A549 (cell line): ENCODE data around the gene ABHD17A. TPM values are rescaled to one million over a fixed set of nuclear protein-coding genes. Genes with fewer than 3 reads are reported as not detected.

Source experiments
- ATAC-seq, 2 experiments: fragments of 200-7000 bp in 1 of 2; fragments of >200 bp in 1 of 2; cut with Nextera tagmentation in 1 of 2; cut with Tn5 transposase in 1 of 2; 3 replicates each; pipeline versions ENCODE4 v1.8.0 to v1.9.1; 2018 to 2020; ENCODE audit warnings: mild to moderate bottlenecking in 1 of 2, moderate library complexity in 1 of 2
- CTCF ChIA-PET: fragments of 300-600 bp; sonication (Branson Sonifier 250); formaldehyde crosslinking; extraction: SDS; loops from one replicate; lab custom pipeline; 2021; ENCODE audit warnings: antibody characterized with exemption, inconsistent platforms; lab: Yijun Ruan, JAX
- POLR2A ChIA-PET: fragments of 350-600 bp; formaldehyde crosslinking; extraction: SDS; loops from one replicate; lab custom pipeline; 2021; ENCODE audit warnings: antibody characterized with exemption, inconsistent platforms; lab: Yijun Ruan, JAX
- DNase-seq, 2 experiments: peaks; one replicate each; pipeline versions ENCODE4 v3.0.0 to v3.0.0-alpha.2; 2011 to 2016; ENCODE audit warnings: low read depth in 1 of 2, low spot score in 1 of 2
- FAIRE-seq: peaks from 2 replicates; lab custom pipeline; 2011; peaks lifted over from hg19 to GRCh38; lab: Jason Lieb, UNC
- H3K27ac ChIP-seq, 2 experiments: fragments of >200 bp; sonication (Bioruptor Twin); formaldehyde crosslinking; 3 replicates each; pipeline ENCODE4 v1.5.1; 2016 to 2017
- H3K4me1 ChIP-seq: fragments of >200 bp; sonication (Bioruptor Twin); formaldehyde crosslinking; 3 replicates; pipeline ENCODE4 v1.6.1; 2016
- H3K4me2 ChIP-seq: fragments of >200 bp; sonication (Bioruptor Twin); formaldehyde crosslinking; 3 replicates; pipeline ENCODE4 v1.6.1; 2016
- H3K4me3 ChIP-seq: fragments of >200 bp; sonication (Bioruptor Twin); formaldehyde crosslinking; 3 replicates; pipeline ENCODE4 v1.5.1; 2016
- H3K9me3 ChIP-seq: fragments of >200 bp; sonication (Bioruptor Twin); formaldehyde crosslinking; 3 replicates; pipeline ENCODE4 v1.6.1; 2016
- E2F6 ChIP-seq: IDR thresholded peaks from 2 replicates; pipeline ENCODE4 v1.6.1; 2012; ENCODE audit warnings: low read depth, borderline replicate concordance
- EHF ChIP-seq: fragments of 250-450 bp; sonication (Bioruptor Pico); IDR thresholded peaks from 2 replicates; pipeline ENCODE4 v1.5.0; 2020; ENCODE audit warnings: mild to moderate bottlenecking
- ESRRA ChIP-seq: fragments of 150-350 bp; IDR thresholded peaks from 2 replicates; pipeline ENCODE4 v1.6.1; 2014; ENCODE audit warnings: mild to moderate bottlenecking, low read length, borderline replicate concordance
- GATA3 ChIP-seq: IDR thresholded peaks from 2 replicates; pipeline ENCODE4 v1.6.1; 2012; ENCODE audit warnings: borderline replicate concordance
- HEYL ChIP-seq: fragments of 250-450 bp; sonication (Bioruptor Pico); IDR thresholded peaks from 2 replicates; pipeline ENCODE4 v1.8.0; 2021; ENCODE audit warnings: mild to moderate bottlenecking, moderate library complexity
- HMGXB4 ChIP-seq: fragments of 250-450 bp; sonication (Bioruptor Pico); IDR thresholded peaks from 2 replicates; pipeline ENCODE4 v1.5.0; 2021; ENCODE audit warnings: mild to moderate bottlenecking, moderate library complexity, borderline replicate concordance
- HOXA7 ChIP-seq: fragments of 250-450 bp; sonication (Bioruptor Pico); IDR thresholded peaks from 2 replicates; pipeline ENCODE4 v1.5.0; 2020; ENCODE audit warnings: mild to moderate bottlenecking, moderate library complexity
- HOXB13 ChIP-seq: fragments of 250-450 bp; sonication (Bioruptor Pico); IDR thresholded peaks from 2 replicates; pipeline ENCODE4 v1.5.0; 2020; ENCODE audit warnings: low read depth, mild to moderate bottlenecking, moderate library complexity
- HOXB5 ChIP-seq: fragments of 250-450 bp; sonication (Bioruptor Pico); IDR thresholded peaks from 2 replicates; pipeline ENCODE4 v1.5.0; 2020; ENCODE audit warnings: mild to moderate bottlenecking, moderate library complexity
- JUNB ChIP-seq: fragments of >200 bp; sonication (Bioruptor Twin); formaldehyde crosslinking; IDR thresholded peaks from 2 replicates; pipeline ENCODE4 v1.6.1; 2016
- KDM5A ChIP-seq: fragments of 200-600 bp; sonication (generic); IDR thresholded peaks from 2 replicates; pipeline ENCODE4 v1.6.1; 2016; ENCODE audit warnings: antibody characterized with exemption, mild to moderate bottlenecking
- MAFK ChIP-seq: fragments of 450-650 bp; IDR thresholded peaks from 2 replicates; pipeline ENCODE4 v1.6.1; 2014; ENCODE audit not compliant: partially characterized antibody
- NPAS2 ChIP-seq: fragments of 250-450 bp; sonication (Bioruptor Pico); IDR thresholded peaks from 2 replicates; pipeline ENCODE4 v1.8.0; 2022; ENCODE audit warnings: mild to moderate bottlenecking, moderate library complexity, borderline replicate concordance
- PBX3 ChIP-seq: IDR thresholded peaks from 2 replicates; pipeline ENCODE4 v1.6.1; 2012
- POLR2A ChIP-seq: IDR thresholded peaks from 2 replicates; pipeline ENCODE4 v1.6.1; 2012; ENCODE audit warnings: mild to moderate bottlenecking, low read length
- POLR2AphosphoS2 ChIP-seq: conservative IDR thresholded peaks from 2 replicates; pipeline ENCODE4 v1.6.1; 2012; ENCODE audit warnings: low read length, improper control_type of control experiment, inconsistent platforms
- RCOR1 ChIP-seq: fragments of 150-350 bp; IDR thresholded peaks from 2 replicates; pipeline ENCODE4 v1.6.1; 2014; ENCODE audit warnings: antibody characterized with exemption, low read length, low read depth
- RFX5 ChIP-seq: fragments of 450-650 bp; IDR thresholded peaks from 2 replicates; pipeline ENCODE4 v1.7.1; 2014; ENCODE audit warnings: antibody characterized with exemption, mild to moderate bottlenecking, moderate library complexity
- RNF2 ChIP-seq: fragments of 200-600 bp; sonication (generic); IDR thresholded peaks from 2 replicates; pipeline ENCODE4 v1.6.1; 2016; ENCODE audit warnings: low read depth, mild to moderate bottlenecking, antibody characterized with exemption, moderate library complexity, borderline replicate concordance
- TFCP2L1 ChIP-seq: fragments of 250-450 bp; sonication (Bioruptor Pico); IDR thresholded peaks from 2 replicates; pipeline ENCODE4 v1.5.0; 2021; ENCODE audit warnings: mild to moderate bottlenecking
- ZFP36 ChIP-seq: fragments of 450-650 bp; IDR thresholded peaks from 2 replicates; pipeline ENCODE4 v1.6.1; 2014; ENCODE audit warnings: borderline replicate concordance; ENCODE audit not compliant: partially characterized antibody
- ZNF302 ChIP-seq: fragments of 250-450 bp; sonication (Bioruptor Pico); IDR thresholded peaks from 2 replicates; pipeline ENCODE4 v1.9.0; 2021; ENCODE audit warnings: inconsistent platforms, mild to moderate bottlenecking, moderate library complexity
- WGBS: methylation state at CpG from one replicate; pipeline ENCODE4 v1.1.6; 2017; ENCODE audit errors: missing lambda C conversion rate; 5-methylcytosine and 5-hydroxymethylcytosine counted together
- polyA plus RNA-seq, 4 experiments: library from polyadenylated mRNA; depleted of rRNA in 3 of 4; stranded (reverse); fragments of >200 nt; fragmentation: RNase III in 1 of 4; extraction: RNeasy Plus Mini Kit Qiagen cat#74134 plus additional on column Dnase treatment in 1 of 4; gene quantifications; 2 replicates in 3 of 4; 3 replicates in 1 of 4; pipeline ENCODE4 v1.2.3, GENCODE V29; 2011 to 2017
- TF ChIP-seq, protein P1 (sequence below): fragments of 150-350 bp; IDR thresholded peaks from 2 replicates; pipeline ENCODE4 v1.6.1; 2014; ENCODE audit warnings: low read depth, mild to moderate bottlenecking, low read length
- TF ChIP-seq, protein P2 (sequence below): fragments of 200-600 bp; sonication (generic); IDR thresholded peaks from 2 replicates; pipeline ENCODE4 v1.6.1; 2016; ENCODE audit warnings: antibody characterized with exemption, mild to moderate bottlenecking, moderate library complexity

The ABHD17A gene
- polyA plus RNA-seq, 2 of the 4 experiments (the other 2 are of a cell fraction): 12.8 to 23.1 TPM

DNA sequence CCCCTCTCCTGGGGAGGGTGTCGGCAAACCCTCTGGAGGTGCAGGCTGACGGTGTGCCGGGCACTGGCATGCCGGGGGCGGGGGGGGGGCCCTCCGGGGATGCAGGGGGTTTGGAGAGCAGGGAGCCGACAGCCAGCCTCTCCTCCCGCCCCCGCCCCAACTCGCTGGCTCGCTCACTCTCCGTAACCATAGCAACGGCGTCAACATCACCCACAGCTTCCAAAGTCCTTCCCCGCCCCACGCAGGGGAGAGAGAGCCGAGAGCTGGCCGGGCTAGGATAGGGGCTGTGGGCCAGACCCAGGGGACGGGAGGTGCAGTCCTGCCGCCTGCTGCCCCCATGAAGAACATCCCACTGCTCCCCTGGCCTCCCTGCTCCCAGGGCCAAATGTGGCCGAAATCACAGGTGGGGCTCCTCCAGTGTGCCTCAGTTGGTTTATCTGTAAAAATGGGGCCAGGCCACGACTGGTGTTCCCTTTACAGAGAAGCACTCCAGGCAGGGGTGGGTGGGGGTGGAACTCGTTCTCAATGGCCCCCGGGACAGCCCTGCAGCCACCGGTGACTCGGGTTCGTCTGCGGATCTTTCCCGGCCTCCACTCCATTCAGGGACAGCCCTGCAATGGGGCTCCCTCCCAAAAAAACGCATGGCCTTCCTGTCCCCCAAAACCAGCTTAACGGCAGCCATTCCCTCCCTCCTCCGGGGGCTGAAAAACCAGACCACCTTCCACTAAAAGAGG lies 25.1 kb downstream of the ABHD17A start:
- peak in 1 of 2 experiments; percentile 79 for DNase-seq
- Histone ChIP-seq H3K4me1 (peaks cover 61% of the 10 kb centered on the region), H3K9me3 (no peaks in the 10 kb centered on the region), H3K27ac (peak overlapping the region; percentile 99 to 100), H3K4me3 (peak overlapping the region; percentile 68), H3K4me2 (peak overlapping the region; percentile 99)
- 9% methylated on average over 11 of the region's 32 CpGs for WGBS
- ATAC-seq: peak in 1 of 2 experiments; percentile 2; a peak in 2 of 6 replicates
- FAIRE-seq: no peak
- POLR2A ChIA-PET: no interaction called here
- CTCF ChIA-PET: no interaction called here
- TF ChIP-seq RCOR1 (no peak), PBX3 (no peak), ZNF302 (no peak), EHF (CRISPR knock-in tag) (no peak), ESRRA (no peak), HEYL (CRISPR knock-in tag) (no peak), RFX5 (no peak), HOXB5 (CRISPR knock-in tag) (no peak), GATA3 (no peak), POLR2AphosphoS2 (no peak), NPAS2 (CRISPR knock-in tag) (no peak), JUNB (no peak), POLR2A (no peak), E2F6 (no peak)
- TF ChIP-seq, protein P1, sequence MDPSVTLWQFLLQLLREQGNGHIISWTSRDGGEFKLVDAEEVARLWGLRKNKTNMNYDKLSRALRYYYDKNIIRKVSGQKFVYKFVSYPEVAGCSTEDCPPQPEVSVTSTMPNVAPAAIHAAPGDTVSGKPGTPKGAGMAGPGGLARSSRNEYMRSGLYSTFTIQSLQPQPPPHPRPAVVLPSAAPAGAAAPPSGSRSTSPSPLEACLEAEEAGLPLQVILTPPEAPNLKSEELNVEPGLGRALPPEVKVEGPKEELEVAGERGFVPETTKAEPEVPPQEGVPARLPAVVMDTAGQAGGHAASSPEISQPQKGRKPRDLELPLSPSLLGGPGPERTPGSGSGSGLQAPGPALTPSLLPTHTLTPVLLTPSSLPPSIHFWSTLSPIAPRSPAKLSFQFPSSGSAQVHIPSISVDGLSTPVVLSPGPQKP: no peak
- TF ChIP-seq, all 56 proteins: peak for 0

GRCh38 chr19:1859331-1859781 lies 25.9 kb downstream of the ABHD17A start:
- POLR2A ChIA-PET: no interaction called here
- CTCF ChIA-PET: interaction anchor here (2.9 kb wide), 1 partner anchor 10 kb away, joined by 12 read pairs; no protein-coding TSS in a partner anchor
- H3K4me3 ChIP-seq: peak overlapping the region; percentile 68
- peak overlapping the region; percentile 99 for H3K4me2 ChIP-seq
- ATAC-seq (peak in 1 of 2 experiments; percentile 20; a peak in 3 of 6 replicates), DNase-seq (peak in 1 of 2 experiments; percentile 51), FAIRE-seq (no peak)
- no peaks in the 10 kb centered on the region for H3K9me3 ChIP-seq
- WGBS: 21% methylated on average over 7 of the region's 18 CpGs
- peaks cover 67% of the 10 kb centered on the region for H3K4me1 ChIP-seq
- TF ChIP-seq ZFP36 (peak; percentile 55), KDM5A (no peak), EHF (CRISPR knock-in tag) (no peak), JUNB (no peak)
- H3K27ac ChIP-seq: peak overlapping the region; percentile 99 to 100

DNA sequence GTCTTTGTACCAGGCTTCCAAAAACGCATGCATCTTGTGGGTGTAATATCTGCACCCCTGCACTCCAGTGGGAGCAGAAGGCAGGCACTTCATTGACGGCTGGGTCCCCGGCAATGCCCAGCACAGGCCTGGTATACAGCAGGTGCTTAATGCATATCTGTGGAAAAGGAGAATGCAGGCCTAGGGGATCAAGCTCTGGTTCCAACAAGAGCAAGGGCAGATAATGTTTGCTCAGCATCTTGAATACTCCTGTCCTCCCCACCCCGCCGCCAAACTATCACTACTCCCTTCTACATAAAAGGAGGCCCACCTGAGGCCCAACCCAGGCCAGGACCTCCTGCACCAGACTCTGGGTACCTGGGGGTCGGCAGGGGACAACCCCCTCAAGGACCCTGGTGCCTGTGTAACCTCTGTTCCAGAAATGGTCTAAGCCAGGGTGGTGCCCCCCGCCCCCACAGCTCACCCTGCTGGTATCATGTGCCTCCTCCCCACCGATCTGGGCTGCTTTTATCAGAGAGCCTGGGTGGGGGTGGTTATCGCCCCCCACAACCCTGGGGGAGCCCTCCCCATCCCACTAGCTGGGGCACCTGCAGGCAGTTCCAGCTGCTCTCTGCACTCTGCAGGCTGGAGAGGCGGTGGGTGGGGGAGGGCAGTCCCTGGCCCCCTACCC lies 26.7 kb downstream of the ABHD17A start:
- CTCF ChIA-PET: interaction anchor here (0.6 to 2.9 kb wide), 5 partner anchors 9 to 207 kb away, joined by 3 to 12 read pairs (median 3); no protein-coding TSS in a partner anchor
- no peaks in the 10 kb centered on the region for H3K9me3 ChIP-seq
- DNase-seq (no peak), ATAC-seq (no peak), FAIRE-seq (no peak)
- peaks cover 75% of the 10 kb centered on the region for H3K4me1 ChIP-seq
- no peak overlapping the region for H3K4me3 ChIP-seq
- 55% methylated on average over 6 of the region's 10 CpGs for WGBS
- POLR2A ChIA-PET: no interaction called here
- peak overlapping the region; percentile 99 to 100 for H3K27ac ChIP-seq
- H3K4me2 ChIP-seq: peak overlapping the region; percentile 99
- no peak for TF ChIP-seq MAFK
- no peak for TF ChIP-seq NPAS2 (CRISPR knock-in tag)
- no peak for TF ChIP-seq HMGXB4 (CRISPR knock-in tag)
- TF ChIP-seq HOXB13 (CRISPR knock-in tag): no peak
- TF ChIP-seq RNF2: no peak
- TF ChIP-seq, protein P2, sequence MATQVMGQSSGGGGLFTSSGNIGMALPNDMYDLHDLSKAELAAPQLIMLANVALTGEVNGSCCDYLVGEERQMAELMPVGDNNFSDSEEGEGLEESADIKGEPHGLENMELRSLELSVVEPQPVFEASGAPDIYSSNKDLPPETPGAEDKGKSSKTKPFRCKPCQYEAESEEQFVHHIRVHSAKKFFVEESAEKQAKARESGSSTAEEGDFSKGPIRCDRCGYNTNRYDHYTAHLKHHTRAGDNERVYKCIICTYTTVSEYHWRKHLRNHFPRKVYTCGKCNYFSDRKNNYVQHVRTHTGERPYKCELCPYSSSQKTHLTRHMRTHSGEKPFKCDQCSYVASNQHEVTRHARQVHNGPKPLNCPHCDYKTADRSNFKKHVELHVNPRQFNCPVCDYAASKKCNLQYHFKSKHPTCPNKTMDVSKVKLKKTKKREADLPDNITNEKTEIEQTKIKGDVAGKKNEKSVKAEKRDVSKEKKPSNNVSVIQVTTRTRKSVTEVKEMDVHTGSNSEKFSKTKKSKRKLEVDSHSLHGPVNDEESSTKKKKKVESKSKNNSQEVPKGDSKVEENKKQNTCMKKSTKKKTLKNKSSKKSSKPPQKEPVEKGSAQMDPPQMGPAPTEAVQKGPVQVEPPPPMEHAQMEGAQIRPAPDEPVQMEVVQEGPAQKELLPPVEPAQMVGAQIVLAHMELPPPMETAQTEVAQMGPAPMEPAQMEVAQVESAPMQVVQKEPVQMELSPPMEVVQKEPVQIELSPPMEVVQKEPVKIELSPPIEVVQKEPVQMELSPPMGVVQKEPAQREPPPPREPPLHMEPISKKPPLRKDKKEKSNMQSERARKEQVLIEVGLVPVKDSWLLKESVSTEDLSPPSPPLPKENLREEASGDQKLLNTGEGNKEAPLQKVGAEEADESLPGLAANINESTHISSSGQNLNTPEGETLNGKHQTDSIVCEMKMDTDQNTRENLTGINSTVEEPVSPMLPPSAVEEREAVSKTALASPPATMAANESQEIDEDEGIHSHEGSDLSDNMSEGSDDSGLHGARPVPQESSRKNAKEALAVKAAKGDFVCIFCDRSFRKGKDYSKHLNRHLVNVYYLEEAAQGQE: no peak
- no peak for TF ChIP-seq HOXA7 (CRISPR knock-in tag)
- no peak for TF ChIP-seq TFCP2L1 (CRISPR knock-in tag)
- no peak for TF ChIP-seq JUNB
